HG03565 (cell line): ENCODE results near the gene SFXN5.
"Not testable (repeated sequence)": the region's sequence is repeated elsewhere in the genome, so short reads cannot be mapped to it uniquely, and the experiment has no call there.

ENCODE experiments used
- ATAC-seq: cut with Tn5 transposase; IDR thresholded peaks from one replicate; pipeline ENCODE4 v1.9.1; 2021; ENCODE audit warnings: mild to moderate bottlenecking, moderate library complexity; ENCODE audit not compliant: unreplicated experiment

The SFXN5 gene

GRCh38 chr2:73101626-73102256 lies 30.2 kb upstream of the SFXN5 start:
- ATAC-seq = no peak

GRCh38 chr2:73100956-73101355 lies 29.4 kb upstream of the SFXN5 start:
- no peak for ATAC-seq

GRCh38 chr2:73099486-73099885 lies 28.0 kb upstream of the SFXN5 start:
- no peak for ATAC-seq

- ATAC-seq = no peak
Measured at GRCh38 chr2:73095910-73096309, 24.4 kb upstream of the SFXN5 start.

GRCh38 chr2:73093601-73094218 lies 22.2 kb upstream of the SFXN5 start:
- ATAC-seq = not testable (repeated sequence)

- ATAC-seq = no peak
Measured at GRCh38 chr2:73092146-73092783, 20.8 kb upstream of the SFXN5 start.

GRCh38 chr2:73091696-73092095 lies 20.2 kb upstream of the SFXN5 start:
- ATAC-seq = no peak

GRCh38 chr2:73091164-73091563 lies 19.7 kb upstream of the SFXN5 start:
- ATAC-seq = no peak

GRCh38 chr2:73089270-73090030 lies 17.9 kb upstream of the SFXN5 start:
- no peak for ATAC-seq

GRCh38 chr2:73088703-73089102 lies 17.2 kb upstream of the SFXN5 start:
- ATAC-seq = no peak

GRCh38 chr2:73088211-73088610 lies 16.7 kb upstream of the SFXN5 start:
- ATAC-seq = no peak

- ATAC-seq = no peak
Measured at GRCh38 chr2:73087311-73087710, 15.8 kb upstream of the SFXN5 start.

- ATAC-seq = peak; percentile 81
Measured at GRCh38 chr2:73085691-73086090, 14.2 kb upstream of the SFXN5 start.

GRCh38 chr2:73084971-73085370 lies 13.5 kb upstream of the SFXN5 start:
- no peak for ATAC-seq

GRCh38 chr2:73083886-73084800 lies 12.6 kb upstream of the SFXN5 start:
- no peak for ATAC-seq

GRCh38 chr2:73082523-73083410 lies 11.3 kb upstream of the SFXN5 start:
- ATAC-seq = no peak

GRCh38 chr2:73081181-73081671 lies 9.7 kb upstream of the SFXN5 start:
- ATAC-seq = no peak

- no peak for ATAC-seq
Measured at GRCh38 chr2:73080321-73081131, 9.0 kb upstream of the SFXN5 start.

- ATAC-seq = no peak
Measured at GRCh38 chr2:73079636-73080035, 8.1 kb upstream of the SFXN5 start.
